Measurements from ENCODE around the gene PIGU.
"Not testable (repeated sequence)": the region's sequence is repeated elsewhere in the genome, so short reads cannot be mapped to it uniquely, and the experiment has no call there.

PIGU gene

DNA sequence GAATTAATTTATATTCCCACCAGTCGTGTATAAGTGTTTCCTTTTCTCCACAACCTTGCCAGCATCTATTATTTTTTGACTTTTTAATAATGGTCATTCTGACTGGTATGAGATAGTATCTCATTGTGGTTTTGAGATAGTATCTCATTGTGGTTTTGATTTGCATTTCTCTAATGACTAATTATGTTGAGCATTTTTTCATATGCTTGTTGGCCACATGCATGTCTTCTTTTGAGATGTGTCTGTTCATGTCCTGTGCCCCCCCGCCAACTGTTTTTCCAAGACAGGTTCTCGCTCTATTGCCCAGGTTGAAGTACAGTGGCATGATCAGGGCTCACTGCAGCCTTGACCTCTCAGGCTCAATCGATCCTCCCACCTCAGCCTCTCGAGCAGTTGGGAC, 15.1 kb downstream of the PIGU start:
- not testable (repeated sequence) for DNase-seq (ENCODE audit: low read depth)

DNA sequence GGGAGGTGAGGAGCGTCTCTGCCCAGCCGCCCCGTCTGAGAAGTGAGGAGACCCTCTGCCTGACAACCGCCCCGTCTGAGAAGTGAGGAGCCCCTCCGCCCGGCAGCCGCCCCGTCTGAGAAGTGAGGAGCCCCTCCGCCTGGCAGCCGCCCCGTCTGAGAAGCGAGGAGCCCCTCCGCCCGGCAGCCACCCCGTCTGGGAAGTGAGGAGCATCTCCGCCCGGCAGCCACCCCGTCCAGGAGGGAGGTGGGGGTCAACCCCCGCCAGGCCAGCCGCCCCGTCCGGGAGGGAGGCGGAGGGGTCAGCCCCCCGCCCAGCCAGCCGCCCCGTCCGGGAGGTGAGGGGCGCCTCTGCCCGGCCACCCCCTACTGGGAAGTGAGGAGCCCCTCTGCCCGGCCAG, 18.2 kb downstream of the PIGU start:
- DNase-seq (ENCODE audit: low read depth), result not testable (repeated sequence)

DNA sequence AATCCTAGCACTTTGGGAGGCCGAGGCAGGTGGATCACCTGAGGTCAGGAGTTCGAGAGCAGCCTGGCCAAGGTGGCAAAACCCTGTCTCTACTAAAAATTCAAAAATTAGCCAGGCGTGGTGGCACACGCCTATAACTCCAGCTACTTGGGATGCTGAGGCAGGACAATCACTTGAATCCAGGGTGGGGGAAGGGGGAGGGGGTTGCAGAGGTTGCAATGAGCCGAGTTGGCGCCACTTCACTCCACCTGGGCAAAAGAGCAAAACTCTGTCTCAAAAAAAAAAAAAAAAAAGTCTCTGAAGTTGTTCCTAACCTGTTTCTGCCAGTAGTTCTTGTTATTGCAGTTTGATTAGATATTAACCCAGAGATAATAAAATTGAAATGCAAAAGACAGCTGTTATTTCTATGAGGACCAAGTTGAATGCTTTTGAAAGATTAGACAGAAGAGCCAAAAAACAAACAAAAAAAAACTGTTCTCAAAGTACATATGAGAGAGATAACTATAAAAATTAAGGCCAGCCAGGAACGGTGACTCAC, 22.6 kb downstream of the PIGU start:
- no peak for DNase-seq (ENCODE audit: low read depth)

DNA sequence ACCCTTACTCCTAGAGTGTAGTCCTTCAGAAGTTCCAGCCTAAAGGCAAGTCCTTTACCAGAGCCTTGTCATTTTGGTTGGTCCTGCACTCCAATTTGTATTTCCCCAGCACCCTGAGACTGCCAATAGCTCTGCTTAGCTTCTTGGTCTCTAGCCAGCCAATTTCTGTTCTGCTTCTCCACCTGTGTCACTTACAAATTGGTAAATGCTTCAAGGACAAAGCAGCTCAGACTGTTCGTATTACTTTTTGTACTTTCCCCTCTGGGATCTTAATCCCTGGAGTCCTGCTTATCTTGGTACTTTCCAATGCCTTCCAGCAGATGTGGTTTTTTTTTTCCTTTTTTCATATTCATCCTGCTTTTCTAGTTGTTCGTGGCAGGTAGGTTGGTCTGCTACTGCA, 25.7 kb downstream of the PIGU start:
- DNase-seq (ENCODE audit: low read depth), result no peak

DNA sequence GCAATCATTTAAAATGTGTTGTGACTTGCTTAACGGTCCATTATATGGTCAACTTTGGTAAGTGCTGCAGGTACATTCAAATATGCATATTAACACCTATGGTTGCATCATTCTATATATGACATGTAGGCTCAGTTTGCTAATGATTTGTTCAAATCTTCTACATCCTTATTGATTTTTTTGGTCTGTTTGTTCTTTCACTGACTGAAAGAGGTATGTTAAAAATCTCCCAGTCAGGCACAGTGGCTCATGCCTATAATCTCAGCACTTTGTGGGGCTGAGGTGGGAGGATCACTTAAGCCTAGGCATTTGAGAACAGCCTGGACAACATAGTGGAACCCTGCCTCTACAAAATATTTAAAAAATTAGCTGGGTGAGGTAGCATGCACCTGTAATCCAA, 29.2 kb downstream of the PIGU start:
- no peak for DNase-seq (ENCODE audit: low read depth)

DNA sequence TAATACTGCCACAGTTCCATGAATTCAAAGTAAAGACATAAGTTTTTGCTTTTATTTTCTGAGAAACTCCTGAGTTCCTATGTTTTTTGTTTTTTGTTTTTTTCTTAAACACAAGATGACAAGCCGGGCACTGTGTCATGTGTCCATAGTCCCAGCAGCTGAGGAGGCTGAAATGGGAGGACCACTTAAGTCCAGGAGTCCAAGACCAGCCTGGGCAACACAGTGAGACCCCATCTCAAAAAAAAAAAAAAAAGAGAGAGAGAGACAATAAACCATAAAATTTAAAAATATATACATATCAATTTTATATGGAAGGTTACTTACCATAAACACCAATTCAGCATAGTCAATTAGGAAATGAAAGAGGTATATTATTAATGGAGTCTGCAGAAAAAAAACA, 31.9 kb downstream of the PIGU start:
- no peak for DNase-seq (ENCODE audit: low read depth)

DNA sequence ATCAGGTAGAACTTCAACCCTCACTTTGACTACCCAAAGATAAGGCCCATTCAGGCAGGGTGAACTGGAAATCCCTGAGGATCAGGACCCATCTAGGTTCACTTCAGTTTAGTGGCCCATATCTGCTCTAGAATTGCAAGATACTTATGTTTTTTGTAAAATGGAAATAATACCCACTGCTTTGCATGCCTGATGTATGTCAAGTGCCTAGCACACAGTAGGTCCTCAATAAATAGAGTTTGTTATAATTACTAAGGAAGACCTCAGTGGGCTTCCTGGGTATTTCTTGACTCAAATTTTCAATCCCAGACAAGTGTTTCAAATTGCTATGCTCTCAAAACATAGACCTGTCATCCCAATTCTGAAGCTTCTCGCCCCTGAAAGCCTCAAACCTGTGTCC, 32.5 kb downstream of the PIGU start:
- DNase-seq (ENCODE audit: low read depth), result no peak

DNA sequence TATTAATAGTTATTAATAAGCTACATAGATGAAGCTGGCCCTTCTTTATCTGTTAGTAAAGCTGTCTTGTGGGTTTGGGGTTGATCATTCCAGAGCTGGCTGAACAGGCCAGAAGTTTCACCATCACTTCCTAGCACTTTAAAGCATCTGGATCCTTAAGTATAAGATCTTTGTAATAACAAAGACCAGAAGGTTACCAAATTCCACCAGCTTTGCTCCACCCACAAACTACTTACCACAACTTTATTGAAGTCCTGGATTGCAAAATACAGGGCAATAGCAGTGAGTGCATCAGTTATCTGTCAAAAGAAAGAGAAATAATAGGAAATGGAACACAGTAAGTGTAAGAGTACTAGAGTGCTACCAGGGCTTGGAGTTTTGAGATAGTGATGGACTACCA, 33.0 kb downstream of the PIGU start:
- DNase-seq (ENCODE audit: low read depth), result peak; percentile 59

DNA sequence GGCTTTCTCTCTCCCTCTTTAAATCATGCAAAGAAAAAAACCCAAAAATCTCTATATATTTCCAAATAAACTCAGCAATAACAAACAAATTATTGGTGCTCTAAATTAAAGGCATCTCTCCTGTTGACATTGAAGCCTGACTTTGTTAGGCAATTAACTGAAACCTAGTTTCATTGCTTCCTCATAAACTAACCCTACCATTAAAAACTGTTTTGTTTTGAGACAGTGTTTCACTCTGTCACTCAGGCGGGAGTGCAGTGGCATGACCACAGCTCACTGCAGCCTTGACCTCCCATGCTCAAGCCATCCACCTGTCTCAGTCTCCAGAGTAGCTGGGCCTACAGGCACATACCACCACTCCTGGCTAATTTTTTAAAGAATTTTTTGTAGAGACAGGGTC, 34.9 kb downstream of the PIGU start:
- no peak for DNase-seq (ENCODE audit: low read depth)

DNA sequence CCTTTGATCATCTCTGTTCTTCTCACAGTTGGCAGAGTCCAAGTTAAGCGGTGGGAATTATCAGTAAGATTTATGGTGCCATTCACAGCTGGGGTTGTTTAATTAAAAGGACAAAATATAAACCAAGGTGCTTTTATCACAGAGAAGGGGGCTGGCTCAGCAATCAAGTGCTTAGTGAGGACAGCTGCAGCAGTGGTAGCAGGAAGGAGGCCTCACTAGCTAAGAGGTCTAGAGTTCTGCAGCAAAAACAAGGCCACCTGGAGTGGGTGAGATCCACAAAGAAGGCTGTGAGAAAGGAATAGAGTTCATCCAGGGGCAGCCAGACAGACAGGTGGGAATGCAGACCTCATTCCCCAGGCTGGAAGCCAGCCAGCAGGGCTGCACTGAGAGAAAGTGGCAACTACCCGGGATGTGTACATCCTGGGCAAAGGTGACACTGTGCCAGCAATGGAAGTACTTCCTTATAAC, 37.1 kb downstream of the PIGU start:
- DNase-seq (ENCODE audit: low read depth), result no peak

DNA sequence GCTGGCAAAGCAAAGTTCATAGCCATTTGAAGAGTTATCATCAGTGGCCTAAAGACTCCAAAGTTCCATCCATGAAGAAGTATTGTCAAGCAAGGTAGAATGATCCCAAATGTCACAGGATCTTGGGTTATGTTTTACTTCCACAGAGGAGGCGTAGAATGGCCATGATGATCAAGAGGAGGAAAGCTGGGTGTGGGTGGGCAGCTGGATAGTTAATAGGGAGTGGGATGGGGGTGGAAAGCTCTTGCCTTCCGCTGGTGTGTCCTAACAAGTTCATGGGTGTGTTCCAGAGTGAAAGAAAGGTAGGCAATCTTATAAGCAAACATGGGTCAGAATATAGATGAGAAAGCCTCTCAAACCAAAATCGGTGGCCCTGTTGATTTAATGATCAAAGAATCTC, 38.4 kb downstream of the PIGU start:
- DNase-seq (ENCODE audit: low read depth), result no peak

DNA sequence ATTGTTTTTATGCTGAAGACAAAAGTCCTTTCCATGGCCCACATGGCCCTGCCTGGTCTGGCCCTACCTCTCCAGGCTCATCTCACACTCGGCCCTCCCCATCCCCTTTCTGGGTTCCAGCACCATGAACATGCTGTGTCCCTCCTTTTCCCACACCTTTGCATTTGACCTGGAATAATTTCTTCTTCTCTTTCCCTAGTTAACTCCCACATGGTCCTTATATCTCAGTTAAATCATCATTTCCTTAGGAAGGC, 38.9 kb downstream of the PIGU start:
- no peak for DNase-seq (ENCODE audit: low read depth)

DNA sequence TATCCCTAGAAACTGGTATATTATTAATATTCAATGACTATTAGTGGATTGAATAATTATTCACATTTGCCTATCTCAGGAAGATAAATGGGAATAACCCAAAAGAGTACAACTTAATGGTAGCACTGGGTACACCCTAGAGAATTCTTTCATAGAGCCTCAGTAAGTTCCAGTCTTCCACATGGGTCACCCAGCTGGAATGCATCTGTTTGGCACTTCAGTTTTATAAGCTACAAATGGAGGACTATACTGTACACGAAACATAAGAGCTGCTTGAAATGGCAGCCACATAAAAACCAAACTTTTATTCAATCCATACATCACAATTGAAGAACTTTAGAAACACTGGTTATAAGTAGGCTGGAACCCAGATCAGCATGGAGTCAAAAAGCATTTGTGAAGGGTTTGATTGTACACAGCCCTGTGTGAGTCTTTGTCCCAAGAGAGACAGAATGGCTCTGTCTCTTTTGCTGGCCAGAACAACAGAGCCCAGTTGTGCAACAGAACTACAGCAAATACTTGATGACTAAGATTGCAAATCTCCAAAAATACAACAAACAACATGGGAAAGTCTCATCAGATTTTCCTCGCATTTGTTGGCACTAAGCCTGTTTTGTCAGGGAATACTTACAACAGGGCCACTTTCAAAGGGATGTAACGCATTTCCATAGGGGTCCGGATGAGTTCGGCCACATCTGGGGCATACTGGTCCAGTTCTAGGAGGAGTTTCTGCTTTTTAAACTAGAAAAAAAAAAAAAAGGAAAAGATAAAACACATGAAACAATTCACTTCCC, 39.5 kb downstream of the PIGU start:
- DNase-seq (ENCODE audit: low read depth), result peak; percentile 43

DNA sequence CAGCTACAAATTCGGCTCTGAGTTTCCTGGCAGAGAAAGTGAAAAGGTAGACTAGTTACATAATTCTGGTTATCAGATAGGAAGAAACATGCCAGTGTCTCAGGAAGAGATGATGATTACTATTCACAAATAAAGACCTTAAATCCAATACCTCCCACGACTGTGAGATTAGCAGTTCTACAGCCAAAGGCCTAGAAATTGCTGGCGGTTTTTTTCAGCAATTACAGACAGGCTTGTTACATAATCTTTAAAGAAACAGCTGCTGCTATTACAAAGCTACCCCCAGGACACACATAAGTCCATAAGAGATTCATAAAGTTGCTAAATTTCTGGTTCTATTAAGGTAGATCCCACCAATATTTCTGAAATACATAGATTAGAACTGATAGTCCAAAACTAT, 40.2 kb downstream of the PIGU start:
- no peak for DNase-seq (ENCODE audit: low read depth)

DNA sequence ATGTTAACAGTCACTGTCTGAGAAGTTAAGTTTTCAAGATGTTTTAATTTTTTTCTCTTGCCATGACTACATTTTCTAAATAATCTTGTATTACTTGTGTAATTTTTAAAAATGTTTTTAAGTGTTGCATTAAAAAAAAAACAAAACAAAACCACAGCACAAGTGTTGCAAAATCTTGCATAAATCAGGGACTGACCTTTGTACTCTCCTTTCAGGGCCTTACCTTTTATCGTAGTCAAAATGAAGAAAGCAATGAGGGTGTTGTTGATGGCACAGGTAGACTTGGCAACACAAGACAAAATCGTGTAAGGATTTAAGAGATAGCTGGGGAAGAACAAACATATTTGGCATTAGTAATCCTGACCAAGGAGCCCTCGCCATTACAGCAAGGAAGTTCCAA, 42.5 kb downstream of the PIGU start:
- DNase-seq (ENCODE audit: low read depth), result no peak

DNA sequence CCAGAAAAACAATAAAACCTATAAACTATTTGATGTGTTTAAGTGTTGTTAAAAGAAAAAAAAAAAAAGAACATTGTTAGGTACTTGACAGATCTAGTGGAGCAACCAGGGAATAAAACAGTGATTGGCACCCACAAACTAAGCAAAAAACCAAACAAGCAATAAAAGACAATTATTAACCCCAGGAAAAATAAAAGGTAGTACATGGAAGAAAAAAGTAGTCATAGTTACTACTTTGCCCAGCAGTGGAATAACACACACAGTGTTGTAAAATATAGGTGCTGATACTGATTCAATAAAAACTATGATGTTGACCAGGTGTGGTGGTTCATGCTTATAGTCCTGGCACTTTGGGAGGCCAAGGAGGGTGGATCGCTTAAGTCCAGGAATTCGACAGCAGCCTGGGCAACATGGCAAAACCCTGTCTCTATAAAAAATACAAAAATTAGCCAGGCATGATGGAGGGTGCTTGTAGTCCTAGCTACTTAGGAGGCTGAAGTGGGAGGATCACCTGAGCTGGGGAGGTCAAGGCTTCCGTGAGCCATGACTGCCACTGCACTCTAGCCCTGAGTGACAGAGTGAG, 43.9 kb downstream of the PIGU start:
- DNase-seq (ENCODE audit: low read depth), result no peak

DNA sequence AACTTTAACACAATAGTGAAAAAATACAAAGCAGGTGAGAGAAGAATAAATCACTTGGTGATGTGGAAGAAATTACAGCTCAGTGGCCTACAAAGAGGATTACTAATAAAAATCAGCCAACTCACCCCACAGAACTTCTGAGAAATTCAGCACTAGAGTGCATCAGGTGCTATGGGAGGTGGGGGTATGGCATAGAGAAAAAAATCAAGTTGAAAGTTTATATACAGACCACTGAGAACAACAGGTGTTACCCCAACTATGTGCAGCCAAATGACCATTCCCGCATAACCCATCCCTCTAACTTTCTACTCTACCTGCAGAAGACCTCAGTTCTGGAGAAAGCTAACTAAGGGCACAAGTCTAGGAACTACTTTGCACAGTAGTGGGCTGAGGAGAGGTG, 47.0 kb downstream of the PIGU start:
- DNase-seq (ENCODE audit: low read depth), result no peak

DNA sequence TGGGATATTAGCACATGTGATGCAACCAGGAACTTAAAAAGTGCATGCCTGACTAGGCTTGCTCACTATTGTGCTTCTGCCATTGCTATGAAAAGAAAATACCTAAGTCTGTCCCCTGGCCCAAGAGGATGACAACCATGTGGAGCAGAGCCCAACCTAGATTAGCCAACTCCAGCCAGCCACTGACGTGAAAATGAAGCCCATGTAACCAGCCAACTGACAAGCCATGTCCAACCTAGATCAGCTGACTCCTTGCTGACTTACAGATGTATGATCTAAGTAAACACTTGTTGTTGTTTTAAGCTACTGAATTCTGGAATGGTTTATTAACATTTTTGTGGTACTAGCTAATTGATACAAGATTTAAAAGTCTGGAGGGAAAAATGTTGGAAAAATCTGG, 47.5 kb downstream of the PIGU start:
- no peak for DNase-seq (ENCODE audit: low read depth)

DNA sequence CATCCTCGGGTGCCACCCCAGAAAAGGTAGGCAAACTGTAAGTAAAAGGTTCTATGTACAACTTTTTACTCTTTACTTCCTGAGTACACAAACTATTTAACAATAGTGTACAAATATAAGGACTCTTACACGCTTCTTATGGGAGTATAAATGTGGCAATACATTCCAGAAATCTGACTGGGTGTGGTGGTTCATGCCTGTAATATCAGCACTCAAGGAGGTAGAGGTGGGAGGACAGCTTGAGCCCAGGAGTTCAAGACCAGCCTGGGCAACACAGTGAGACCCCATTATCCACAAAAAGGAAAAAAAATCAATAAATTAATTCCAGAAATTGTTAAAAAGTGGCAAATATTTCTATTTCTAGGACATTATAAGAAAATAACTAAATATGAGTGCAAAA, 48.9 kb downstream of the PIGU start:
- no peak for DNase-seq (ENCODE audit: low read depth)

DNA sequence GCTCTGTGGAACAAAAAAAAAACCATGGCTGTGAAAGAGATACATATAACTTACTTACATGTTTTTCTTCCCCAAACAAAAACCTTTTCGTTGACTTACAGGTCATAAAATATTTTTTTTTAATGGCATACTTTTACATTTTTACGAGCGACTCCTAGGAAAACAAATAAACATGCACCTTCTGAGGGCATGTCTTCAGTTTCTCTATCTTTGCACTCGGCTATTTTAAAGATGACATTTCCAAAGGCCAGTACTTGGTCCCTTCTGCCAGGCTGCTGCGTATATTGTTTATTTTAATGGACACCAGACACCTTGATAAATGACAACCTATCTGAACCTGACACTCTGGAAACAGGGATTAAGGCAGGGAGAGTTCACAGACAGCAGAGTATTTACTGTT, 49.4 kb downstream of the PIGU start:
- no peak for DNase-seq (ENCODE audit: low read depth)

DNA sequence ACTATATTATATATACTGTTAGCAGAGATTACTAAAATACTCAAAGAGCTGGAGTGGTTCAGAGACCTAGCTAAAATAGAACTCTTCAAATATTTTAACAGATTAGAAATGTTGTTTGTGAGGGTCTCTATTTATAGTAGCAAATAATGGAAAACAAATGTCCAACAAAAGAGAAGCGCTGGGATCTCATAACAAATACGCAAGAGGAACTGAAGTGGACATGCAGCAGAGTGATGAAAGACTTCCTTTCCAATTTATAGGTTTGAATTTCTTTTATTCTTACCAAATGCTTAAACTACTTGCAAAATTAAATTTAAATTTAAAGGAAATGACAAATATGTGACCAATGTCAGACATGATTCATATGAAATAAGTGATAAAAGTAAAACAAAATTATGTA, 49.9 kb downstream of the PIGU start:
- DNase-seq (ENCODE audit: low read depth), result no peak

DNA sequence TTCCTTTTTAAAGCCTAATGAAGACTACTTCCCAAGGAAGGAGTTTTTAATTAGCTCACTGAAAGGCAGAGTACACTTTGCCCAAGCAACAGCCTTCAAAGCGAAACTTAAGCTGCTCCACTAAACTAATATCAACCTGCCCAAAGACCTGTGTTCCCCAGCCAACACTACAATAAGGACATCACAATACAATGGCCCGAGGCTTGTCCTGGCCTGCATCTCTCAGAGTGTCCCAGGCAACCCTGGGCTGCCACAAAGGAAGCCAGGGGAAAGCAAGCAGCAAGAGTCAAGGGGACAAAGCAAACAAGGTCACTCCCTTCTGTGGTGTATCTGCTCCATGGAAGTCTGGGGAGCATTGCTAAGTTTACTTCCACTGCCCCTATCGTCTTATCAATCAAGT, 52.3 kb downstream of the PIGU start:
- DNase-seq (ENCODE audit: low read depth), result no peak

DNA sequence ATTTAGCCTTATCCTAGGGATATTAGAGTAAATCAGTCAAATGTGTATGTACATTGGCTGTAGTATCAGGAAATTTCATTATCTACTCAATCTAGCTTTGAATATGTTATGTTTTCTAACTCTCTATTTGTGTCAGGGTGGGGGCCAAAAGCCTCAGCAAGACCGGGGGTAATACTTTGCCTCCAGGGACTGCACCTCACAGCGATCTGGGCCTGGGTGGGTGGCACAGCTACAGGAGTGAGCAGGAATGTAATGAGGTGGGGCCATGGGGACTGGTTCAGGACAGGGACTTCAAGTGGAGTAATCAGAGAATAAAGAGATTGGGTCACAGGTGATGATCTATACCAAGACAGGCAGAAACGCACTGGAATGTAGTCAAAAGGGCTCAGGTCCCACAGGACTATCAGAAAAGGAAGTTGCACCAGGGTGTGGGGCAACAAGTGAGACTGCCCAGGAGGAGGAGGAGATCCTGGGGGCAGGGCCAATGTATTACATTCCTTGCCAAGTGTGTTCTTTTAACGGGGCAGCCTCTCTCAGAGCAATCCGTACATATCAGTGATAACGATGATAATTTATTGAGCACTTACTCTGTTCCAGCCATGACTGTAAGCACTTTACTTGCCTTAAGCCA, 54.0 kb downstream of the PIGU start:
- DNase-seq (ENCODE audit: low read depth), result no peak

Data from non-pigmented ciliary epithelial cell (primary cell).